ENCODE results near the gene CASK. TPM values are rescaled to one million over a fixed set of nuclear protein-coding genes. Genes with fewer than 3 reads are reported as not detected.

Gene CASK
- total RNA-seq, 1 experiment from 2014 or later = 54.6 TPM

DNA sequence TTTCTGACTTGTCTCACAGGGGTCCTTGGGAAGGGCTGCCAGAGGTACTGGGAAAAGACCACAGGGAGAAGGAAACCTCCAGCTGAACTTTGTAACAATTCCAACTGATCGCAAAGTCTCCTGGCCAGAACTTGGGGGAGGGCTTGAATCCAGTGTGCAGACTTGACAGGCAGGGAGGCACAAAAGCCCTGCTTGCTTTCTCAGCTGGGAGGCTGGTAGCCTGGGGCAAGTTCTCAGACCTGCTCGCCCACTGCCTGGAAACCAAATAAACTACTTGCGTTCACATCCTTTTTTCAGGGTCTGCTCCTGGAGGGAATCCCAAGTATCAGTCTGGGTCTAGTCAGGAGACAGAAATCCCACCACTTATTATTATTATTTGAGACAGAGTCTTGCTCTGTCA, 48.0 kb upstream of the CASK start:
- ChIA-PET POLR2A (no interaction called here), CTCF (interaction anchor here (0.6 to 1.2 kb wide), 3 partner anchors 12 to 21 kb away, joined by 3 to 4 read pairs (median 3); no protein-coding TSS in a partner anchor)
- H3K4me3 Mint-ChIP-seq = no peak overlapping the region
- no peak for TF ChIP-seq ETV6 (CRISPR knock-in tag; IDR thresholded peaks at IDR 0.05)
- TF ChIP-seq MAX (CRISPR knock-in tag; IDR thresholded peaks at IDR 0.05) = no peak
- TF ChIP-seq, protein P1, sequence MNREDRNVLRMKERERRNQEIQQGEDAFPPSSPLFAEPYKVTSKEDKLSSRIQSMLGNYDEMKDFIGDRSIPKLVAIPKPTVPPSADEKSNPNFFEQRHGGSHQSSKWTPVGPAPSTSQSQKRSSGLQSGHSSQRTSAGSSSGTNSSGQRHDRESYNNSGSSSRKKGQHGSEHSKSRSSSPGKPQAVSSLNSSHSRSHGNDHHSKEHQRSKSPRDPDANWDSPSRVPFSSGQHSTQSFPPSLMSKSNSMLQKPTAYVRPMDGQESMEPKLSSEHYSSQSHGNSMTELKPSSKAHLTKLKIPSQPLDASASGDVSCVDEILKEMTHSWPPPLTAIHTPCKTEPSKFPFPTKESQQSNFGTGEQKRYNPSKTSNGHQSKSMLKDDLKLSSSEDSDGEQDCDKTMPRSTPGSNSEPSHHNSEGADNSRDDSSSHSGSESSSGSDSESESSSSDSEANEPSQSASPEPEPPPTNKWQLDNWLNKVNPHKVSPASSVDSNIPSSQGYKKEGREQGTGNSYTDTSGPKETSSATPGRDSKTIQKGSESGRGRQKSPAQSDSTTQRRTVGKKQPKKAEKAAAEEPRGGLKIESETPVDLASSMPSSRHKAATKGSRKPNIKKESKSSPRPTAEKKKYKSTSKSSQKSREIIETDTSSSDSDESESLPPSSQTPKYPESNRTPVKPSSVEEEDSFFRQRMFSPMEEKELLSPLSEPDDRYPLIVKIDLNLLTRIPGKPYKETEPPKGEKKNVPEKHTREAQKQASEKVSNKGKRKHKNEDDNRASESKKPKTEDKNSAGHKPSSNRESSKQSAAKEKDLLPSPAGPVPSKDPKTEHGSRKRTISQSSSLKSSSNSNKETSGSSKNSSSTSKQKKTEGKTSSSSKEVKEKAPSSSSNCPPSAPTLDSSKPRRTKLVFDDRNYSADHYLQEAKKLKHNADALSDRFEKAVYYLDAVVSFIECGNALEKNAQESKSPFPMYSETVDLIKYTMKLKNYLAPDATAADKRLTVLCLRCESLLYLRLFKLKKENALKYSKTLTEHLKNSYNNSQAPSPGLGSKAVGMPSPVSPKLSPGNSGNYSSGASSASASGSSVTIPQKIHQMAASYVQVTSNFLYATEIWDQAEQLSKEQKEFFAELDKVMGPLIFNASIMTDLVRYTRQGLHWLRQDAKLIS (CRISPR knock-in tag; IDR thresholded peaks at IDR 0.05; ENCODE audit: borderline replicate concordance) = no peak
- TF ChIP-seq KAT7 (CRISPR knock-in tag; IDR thresholded peaks at IDR 0.05; ENCODE audit: borderline replicate concordance) = no peak
- TF ChIP-seq NFE2L1 (CRISPR knock-in tag; IDR thresholded peaks at IDR 0.05) = no peak
- TF ChIP-seq ATF2 (CRISPR knock-in tag; IDR thresholded peaks at IDR 0.05; ENCODE audit: borderline replicate concordance, low read depth) = no peak
- TF ChIP-seq JUN (CRISPR knock-in tag; IDR thresholded peaks at IDR 0.05) = no peak
- TF ChIP-seq OVOL2 (CRISPR knock-in tag; IDR thresholded peaks at IDR 0.05; ENCODE audit: borderline replicate concordance) = no peak
- TF ChIP-seq, protein P2, sequence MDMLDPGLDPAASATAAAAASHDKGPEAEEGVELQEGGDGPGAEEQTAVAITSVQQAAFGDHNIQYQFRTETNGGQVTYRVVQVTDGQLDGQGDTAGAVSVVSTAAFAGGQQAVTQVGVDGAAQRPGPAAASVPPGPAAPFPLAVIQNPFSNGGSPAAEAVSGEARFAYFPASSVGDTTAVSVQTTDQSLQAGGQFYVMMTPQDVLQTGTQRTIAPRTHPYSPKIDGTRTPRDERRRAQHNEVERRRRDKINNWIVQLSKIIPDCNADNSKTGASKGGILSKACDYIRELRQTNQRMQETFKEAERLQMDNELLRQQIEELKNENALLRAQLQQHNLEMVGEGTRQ (CRISPR knock-in tag; IDR thresholded peaks at IDR 0.05) = no peak
- TF ChIP-seq, protein P3, sequence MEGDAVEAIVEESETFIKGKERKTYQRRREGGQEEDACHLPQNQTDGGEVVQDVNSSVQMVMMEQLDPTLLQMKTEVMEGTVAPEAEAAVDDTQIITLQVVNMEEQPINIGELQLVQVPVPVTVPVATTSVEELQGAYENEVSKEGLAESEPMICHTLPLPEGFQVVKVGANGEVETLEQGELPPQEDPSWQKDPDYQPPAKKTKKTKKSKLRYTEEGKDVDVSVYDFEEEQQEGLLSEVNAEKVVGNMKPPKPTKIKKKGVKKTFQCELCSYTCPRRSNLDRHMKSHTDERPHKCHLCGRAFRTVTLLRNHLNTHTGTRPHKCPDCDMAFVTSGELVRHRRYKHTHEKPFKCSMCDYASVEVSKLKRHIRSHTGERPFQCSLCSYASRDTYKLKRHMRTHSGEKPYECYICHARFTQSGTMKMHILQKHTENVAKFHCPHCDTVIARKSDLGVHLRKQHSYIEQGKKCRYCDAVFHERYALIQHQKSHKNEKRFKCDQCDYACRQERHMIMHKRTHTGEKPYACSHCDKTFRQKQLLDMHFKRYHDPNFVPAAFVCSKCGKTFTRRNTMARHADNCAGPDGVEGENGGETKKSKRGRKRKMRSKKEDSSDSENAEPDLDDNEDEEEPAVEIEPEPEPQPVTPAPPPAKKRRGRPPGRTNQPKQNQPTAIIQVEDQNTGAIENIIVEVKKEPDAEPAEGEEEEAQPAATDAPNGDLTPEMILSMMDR (IDR thresholded peaks at IDR 0.05) = no peak
- TF ChIP-seq ZNF219 (CRISPR knock-in tag; IDR thresholded peaks at IDR 0.05; ENCODE audit: borderline replicate concordance) = no peak
- no peak for TF ChIP-seq NR2C2 (CRISPR knock-in tag; IDR thresholded peaks at IDR 0.05)
- TF ChIP-seq SP1 (CRISPR knock-in tag; conservative IDR thresholded peaks at IDR 0.05) = no peak
- H3K9me3 Mint-ChIP-seq = no peaks in the 10 kb centered on the region
- no peak for ATAC-seq
- no peak overlapping the region for H3K27ac Mint-ChIP-seq
- no peaks in the 10 kb centered on the region for H3K36me3 Mint-ChIP-seq
- no peaks in the 10 kb centered on the region for H3K27me3 Mint-ChIP-seq (ENCODE audit: low read depth)
- DNase-seq (ENCODE audit: low spot score) = peak; percentile 9
- H3K4me1 Mint-ChIP-seq = peaks cover 22% of the 10 kb centered on the region

- DNase-seq (ENCODE audit: low spot score) (no peak), ATAC-seq (no peak)
- no peak for TF ChIP-seq CREB1 (CRISPR knock-in tag; IDR thresholded peaks at IDR 0.05)
- no peak for TF ChIP-seq ZNF317 (CRISPR knock-in tag; IDR thresholded peaks at IDR 0.05; ENCODE audit: borderline replicate concordance, low read depth)
- TF ChIP-seq ZNF263 (CRISPR knock-in tag; IDR thresholded peaks at IDR 0.05; ENCODE audit: low read depth) = no peak
- no peak for TF ChIP-seq NR1H2 (CRISPR knock-in tag; IDR thresholded peaks at IDR 0.05)
- TF ChIP-seq TEAD1 (CRISPR knock-in tag; IDR thresholded peaks at IDR 0.05) = no peak
- TF ChIP-seq HMGA2 (CRISPR knock-in tag; IDR thresholded peaks at IDR 0.05) = no peak
- TF ChIP-seq, protein P4, sequence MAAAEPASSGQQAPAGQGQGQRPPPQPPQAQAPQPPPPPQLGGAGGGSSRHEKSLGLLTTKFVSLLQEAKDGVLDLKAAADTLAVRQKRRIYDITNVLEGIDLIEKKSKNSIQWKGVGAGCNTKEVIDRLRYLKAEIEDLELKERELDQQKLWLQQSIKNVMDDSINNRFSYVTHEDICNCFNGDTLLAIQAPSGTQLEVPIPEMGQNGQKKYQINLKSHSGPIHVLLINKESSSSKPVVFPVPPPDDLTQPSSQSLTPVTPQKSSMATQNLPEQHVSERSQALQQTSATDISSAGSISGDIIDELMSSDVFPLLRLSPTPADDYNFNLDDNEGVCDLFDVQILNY (CRISPR knock-in tag; IDR thresholded peaks at IDR 0.05) = no peak
- ChIA-PET POLR2A (interaction anchor here (0.7 kb wide), 1 partner anchor 124 kb away, joined by 3 read pairs; no protein-coding TSS in a partner anchor), CTCF (interaction anchor here (0.6 to 1.2 kb wide), 3 partner anchors 11 to 22 kb away, joined by 3 to 4 read pairs (median 3); no protein-coding TSS in a partner anchor)
- no peaks in the 10 kb centered on the region for H3K27me3 Mint-ChIP-seq (ENCODE audit: low read depth)
- H3K27ac Mint-ChIP-seq = no peak overlapping the region
- no peaks in the 10 kb centered on the region for H3K9me3 Mint-ChIP-seq
- H3K36me3 Mint-ChIP-seq = no peaks in the 10 kb centered on the region
- H3K4me1 Mint-ChIP-seq = peaks cover 22% of the 10 kb centered on the region
- H3K4me3 Mint-ChIP-seq = no peak overlapping the region
These were observed 47.1 kb upstream of the CASK start for GRCh38 chrX:41970419-41970818.

All from WTC11 (cell line).